Measurements from ENCODE around the gene TSC22D2. TPM values are rescaled to one million over a fixed set of nuclear protein-coding genes. Genes with fewer than 3 reads are reported as not detected.

The TSC22D2 gene
- total and polyA plus RNA-seq, 2 of the 4 experiments (the other 2 are of a cell fraction), result 12.2 to 20.5 TPM

DNA sequence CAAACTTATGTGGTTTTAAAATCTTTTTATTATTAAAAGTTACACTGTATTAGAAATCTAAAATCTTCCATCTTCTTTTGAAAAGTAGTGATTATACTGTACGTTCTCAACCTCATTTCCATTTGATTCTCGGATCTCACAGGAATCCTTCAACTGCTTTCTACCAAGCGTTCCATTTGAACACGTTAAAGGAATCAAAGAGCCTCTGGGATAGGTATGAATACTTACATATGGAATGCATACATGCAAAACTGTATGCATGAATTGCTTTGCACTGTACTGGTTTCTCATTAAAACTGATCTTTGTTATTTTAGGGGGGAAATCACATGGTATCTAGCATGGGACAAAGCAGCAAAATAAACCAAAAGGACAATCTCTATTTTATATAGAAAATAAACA lies 14.8 kb downstream of the TSC22D2 start:
- Histone ChIP-seq H3K9ac (ENCODE audit: low read depth, low read length) (no peak overlapping the region), H3K9me1 (ENCODE audit: insufficient read depth, low read length) (no peaks in the 10 kb centered on the region), H4K8ac (ENCODE audit: low read depth in 2 of 2, low read length in 2 of 2) (no peak overlapping the region), H3K4ac (ENCODE audit: low read depth, low read length) (no peak overlapping the region), H3K23ac (ENCODE audit: low read depth, low read length) (no peak overlapping the region), H3K79me1 (ENCODE audit: low read depth in 1 of 2, low read length in 2 of 2) (peaks cover 3 to 29% of the 10 kb centered on the region in 2 experiments; a peak in 2 of 4 replicates), H3K36me3 (ENCODE audit: control insufficient read depth, insufficient read depth, low read length) (no peaks in the 10 kb centered on the region; the same call in 1 of the 2 replicates), H3K56ac (ENCODE audit: extremely low read depth, insufficient read depth, low read length) (no peak overlapping the region), H2BK20ac (ENCODE audit: low read depth, low read length) (no peak overlapping the region), H4K5ac (ENCODE audit: low read depth, low read length) (no peak overlapping the region), H2BK120ac (ENCODE audit: low read depth, low read length) (no peak overlapping the region), H4K20me1 (ENCODE audit: insufficient read depth, low read length) (peaks cover 70% of the 10 kb centered on the region; the same call in 1 of the 2 replicates), H3K27ac (ENCODE audit: insufficient read depth, low read length) (no peak overlapping the region), H2BK5ac (ENCODE audit: low read depth, low read length, poor library complexity, severe bottlenecking) (no peak overlapping the region), H2BK15ac (ENCODE audit: low read depth, low read length) (no peak overlapping the region), H2AK9ac (replicated peaks; ENCODE audit: low read depth, low read length, poor library complexity) (no peak overlapping the region), H3K4me3 (ENCODE audit: insufficient read depth, low read depth, low read length) (no peak overlapping the region), H3K27me3 (ENCODE audit: control insufficient read depth, insufficient read depth, low read length) (no peaks in the 10 kb centered on the region), H4K91ac (ENCODE audit: insufficient read depth, low read depth, low read length) (no peak overlapping the region), H3K9me3 (ENCODE audit: control insufficient read depth, insufficient read depth, low read length) (no peaks in the 10 kb centered on the region), H3K4me1 (ENCODE audit: control insufficient read depth, insufficient read depth, low read length) (peaks cover 10% of the 10 kb centered on the region), H2AFZ (replicated peaks; ENCODE audit: low read length, poor library complexity) (no peak overlapping the region), H3K18ac (ENCODE audit: low read depth, low read length) (no peak overlapping the region), H2AK5ac (ENCODE audit: low read depth, low read length) (no peak overlapping the region), H3K4me2 (ENCODE audit: low read depth, low read length) (no peak overlapping the region), H3K14ac (replicated peaks; ENCODE audit: low read depth, low read length) (no peak overlapping the region)
- DNase-seq (no peak), ATAC-seq (ENCODE audit: low read depth) (no peak)
- intact Hi-C loops (cut with micrococcal nuclease) (no loop called here), dilution Hi-C loops (cut with HindIII; ENCODE audit: low sequenced_read_pairs, unreplicated experiment) (no loop called here), in situ Hi-C loops (cut with MboI; ENCODE audit: low sequenced_read_pairs) (no loop called here)
- ChIA-PET CTCF (no interaction called here), POLR2A (ENCODE audit: unreplicated experiment) (no interaction called here)
- no CpG with 5 or more reads among the region's 4 CpGs for WGBS, 2 experiments (ENCODE audit: extremely low coverage in 2 of 2, insufficient read length in 1 of 2)
- no TSS peak for BruUV-seq (replicated peaks)
- no peak for TF ChIP-seq CEBPB (IDR thresholded peaks at IDR 0.05; ENCODE audit: low read depth, low read length)
- TF ChIP-seq MAFK (IDR thresholded peaks at IDR 0.05; ENCODE audit: low read depth, low read length), result no peak
